ENCODE measurements around the gene SPDL1. TPM values are rescaled to one million over a fixed set of nuclear protein-coding genes. Genes with fewer than 3 reads are reported as not detected.

The SPDL1 gene
- total RNA-seq, 2 experiments from 2014 or later: 40.3 to 56.6 TPM

DNA sequence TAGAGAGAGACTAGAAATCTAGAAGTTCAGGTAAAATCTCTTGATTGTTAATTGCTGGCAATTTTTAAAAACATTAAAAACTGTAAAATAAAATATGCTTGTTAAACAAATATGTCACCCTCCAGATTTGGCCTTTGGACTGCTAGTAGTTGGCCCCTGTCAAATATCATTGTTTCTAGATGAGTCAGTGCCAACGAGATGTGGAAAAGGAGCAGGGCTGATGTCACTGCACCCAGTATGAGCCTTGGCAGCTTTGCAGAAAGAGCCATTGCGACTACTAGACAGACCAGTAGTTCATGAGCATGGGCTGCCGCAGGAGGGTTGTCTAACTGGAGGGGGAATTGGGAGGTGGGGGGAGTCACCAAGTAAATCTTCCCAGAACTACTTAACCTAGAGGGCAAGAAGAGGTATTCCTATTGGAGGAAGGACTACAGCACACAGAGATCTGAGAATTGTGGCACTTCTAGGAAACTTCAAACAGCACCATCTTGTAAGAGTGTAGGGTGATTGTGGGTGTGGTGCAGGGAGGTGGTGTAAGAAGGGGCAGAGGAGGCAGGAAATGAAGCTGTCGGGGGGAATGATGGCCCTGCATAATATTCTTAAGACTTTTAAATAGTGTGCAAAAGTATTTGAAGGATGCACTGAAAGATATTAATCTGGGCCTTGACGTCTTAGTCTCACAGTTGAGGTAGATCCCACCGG lies 46.4 kb downstream of the SPDL1 start:
- ATAC-seq (peak; percentile 91), DNase-seq (peak; percentile 39)
- intact Hi-C loops (cut with DNase I, micrococcal nuclease): no loop called here
- H3K36me3 Mint-ChIP-seq (ENCODE audit: low read depth): no peaks in the 10 kb centered on the region
- H3K4me3 Mint-ChIP-seq: no peak overlapping the region
- peaks cover 4% of the 10 kb centered on the region for H3K4me1 Mint-ChIP-seq
- peaks cover 3% of the 10 kb centered on the region for H3K27me3 Mint-ChIP-seq
- ChIA-PET CTCF (interaction anchor here (1.3 kb wide), 1 partner anchor 25 kb away, joined by 7 read pairs; no protein-coding TSS in a partner anchor), POLR2A (no interaction called here)
- no peak overlapping the region for H3K27ac Mint-ChIP-seq
- H3K9me3 Mint-ChIP-seq (ENCODE audit: low read depth): peaks cover 3% of the 10 kb centered on the region

GRCh38 chr5:169631360-169631759 lies 47.8 kb downstream of the SPDL1 start:
- H3K27me3 Mint-ChIP-seq: peaks cover 2% of the 10 kb centered on the region
- H3K4me3 Mint-ChIP-seq: no peak overlapping the region
- no peak for DNase-seq
- ATAC-seq: no peak
- CTCF ChIA-PET: interaction anchor here (0.7 to 1.3 kb wide), 2 partner anchors 24 to 63 kb away, joined by 3 to 7 read pairs; no protein-coding TSS in a partner anchor
- peaks cover 3% of the 10 kb centered on the region for H3K9me3 Mint-ChIP-seq (ENCODE audit: low read depth)
- intact Hi-C loops (cut with DNase I, micrococcal nuclease): no loop called here
- POLR2A ChIA-PET: no interaction called here
- H3K36me3 Mint-ChIP-seq (ENCODE audit: low read depth): no peaks in the 10 kb centered on the region
- peaks cover 6% of the 10 kb centered on the region for H3K4me1 Mint-ChIP-seq
- H3K27ac Mint-ChIP-seq: no peak overlapping the region

GRCh38 chr5:169632946-169633345 lies 49.4 kb downstream of the SPDL1 start:
- H3K27me3 Mint-ChIP-seq: peaks cover 2% of the 10 kb centered on the region
- peaks cover 10% of the 10 kb centered on the region for H3K4me1 Mint-ChIP-seq
- peaks cover 3% of the 10 kb centered on the region for H3K9me3 Mint-ChIP-seq (ENCODE audit: low read depth)
- ChIA-PET CTCF (no interaction called here), POLR2A (no interaction called here)
- H3K36me3 Mint-ChIP-seq (ENCODE audit: low read depth): peaks cover under 1% of the 10 kb centered on the region
- ATAC-seq (no peak), DNase-seq (no peak)
- intact Hi-C loops (cut with DNase I, micrococcal nuclease): no loop called here
- H3K27ac Mint-ChIP-seq: no peak overlapping the region
- no peak overlapping the region for H3K4me3 Mint-ChIP-seq

GRCh38 chr5:169634606-169635005 lies 51.0 kb downstream of the SPDL1 start:
- peaks cover 13% of the 10 kb centered on the region for H3K9me3 Mint-ChIP-seq (ENCODE audit: low read depth)
- intact Hi-C loops (cut with DNase I, micrococcal nuclease): loop anchor here in 1 of 2 experiments (5.0 kb wide), 2 partner anchors 173 to 797 kb away; no protein-coding TSS in a partner anchor

GRCh38 chr5:169635936-169636335 lies 52.4 kb downstream of the SPDL1 start:
- H3K4me1 Mint-ChIP-seq: peaks cover 34% of the 10 kb centered on the region
- ATAC-seq (no peak), DNase-seq (no peak)
- intact Hi-C loops (cut with DNase I, micrococcal nuclease): loop anchor here (2.0 to 5.0 kb wide), 3 partner anchors 21 to 799 kb away; no protein-coding TSS in a partner anchor
- H3K27ac Mint-ChIP-seq: no peak overlapping the region
- H3K4me3 Mint-ChIP-seq: peak overlapping the region; percentile 89
- H3K9me3 Mint-ChIP-seq (ENCODE audit: low read depth): peaks cover 14% of the 10 kb centered on the region
- POLR2A ChIA-PET: interaction anchor here (0.6 to 0.8 kb wide), 2 partner anchors 19 to 76 kb away, joined by 3 to 4 read pairs; no protein-coding TSS in a partner anchor
- H3K27me3 Mint-ChIP-seq: no peaks in the 10 kb centered on the region
- CTCF ChIA-PET: interaction anchor here (0.6 kb wide), 2 partner anchors 24 to 29 kb away, joined by 3 to 5 read pairs; no protein-coding TSS in a partner anchor
- peaks cover 29% of the 10 kb centered on the region for H3K36me3 Mint-ChIP-seq (ENCODE audit: low read depth)

More at GRCh38 chr5:169634606-169635005, 51.0 kb downstream of the SPDL1 start:
- POLR2A ChIA-PET: no interaction called here
- CTCF ChIA-PET: interaction anchor here (0.6 to 0.7 kb wide), 2 partner anchors 162 to 632 kb away, joined by 3 read pairs; no protein-coding TSS in a partner anchor
- H3K27ac Mint-ChIP-seq: no peak overlapping the region
- H3K27me3 Mint-ChIP-seq: no peaks in the 10 kb centered on the region
- peaks cover 27% of the 10 kb centered on the region for H3K4me1 Mint-ChIP-seq
- DNase-seq (no peak), ATAC-seq (no peak)
- H3K4me3 Mint-ChIP-seq: no peak overlapping the region
- H3K36me3 Mint-ChIP-seq (ENCODE audit: low read depth): peaks cover 17% of the 10 kb centered on the region

DNA sequence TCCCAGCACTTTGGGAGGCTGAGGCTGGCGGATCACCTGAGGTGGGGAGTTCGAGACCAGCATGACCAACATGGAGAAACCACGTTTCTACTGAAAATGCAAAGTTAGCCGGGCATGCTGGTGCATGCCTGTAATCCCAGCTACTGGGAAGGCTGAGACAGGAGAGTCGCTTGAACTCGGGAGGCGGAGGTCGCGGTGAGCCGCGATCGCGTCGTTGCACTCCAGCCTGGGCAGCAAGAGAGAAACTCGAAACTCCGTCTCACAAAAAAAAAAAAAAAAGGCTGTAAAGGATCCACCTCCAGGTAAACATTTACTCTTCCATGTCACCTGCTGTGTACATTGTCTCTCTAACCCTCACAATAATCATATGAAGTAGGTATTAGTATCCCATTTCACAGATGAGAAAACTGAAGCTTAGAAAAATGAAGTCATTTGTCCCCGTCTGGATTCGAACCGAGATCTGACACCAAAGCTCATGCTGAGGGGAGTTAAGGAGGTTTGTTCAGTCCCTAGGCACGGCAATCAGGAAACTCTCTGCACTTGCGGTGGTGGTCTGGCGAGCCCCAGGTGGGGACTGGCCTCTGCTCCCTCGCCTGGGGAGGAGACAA lies 53.0 kb downstream of the SPDL1 start:
- peaks cover 34% of the 10 kb centered on the region for H3K36me3 Mint-ChIP-seq (ENCODE audit: low read depth)
- DNase-seq (no peak), ATAC-seq (no peak)
- H3K27ac Mint-ChIP-seq: peak overlapping the region; percentile 92
- POLR2A ChIA-PET: interaction anchor here (0.6 to 1.4 kb wide), 4 partner anchors 13 to 169 kb away, joined by 3 to 4 read pairs (median 4); no protein-coding TSS in a partner anchor
- CTCF ChIA-PET: no interaction called here
- no peaks in the 10 kb centered on the region for H3K27me3 Mint-ChIP-seq
- peaks cover 14% of the 10 kb centered on the region for H3K9me3 Mint-ChIP-seq (ENCODE audit: low read depth)
- peak overlapping the region; percentile 89 for H3K4me3 Mint-ChIP-seq
- intact Hi-C loops (cut with DNase I, micrococcal nuclease): loop anchor here (1.0 to 5.0 kb wide), 6 partner anchors 13 to 799 kb away; partner anchors contain the start of gene SPDL1 (in 2 of the 2)
- H3K4me1 Mint-ChIP-seq: peaks cover 41% of the 10 kb centered on the region

DNA sequence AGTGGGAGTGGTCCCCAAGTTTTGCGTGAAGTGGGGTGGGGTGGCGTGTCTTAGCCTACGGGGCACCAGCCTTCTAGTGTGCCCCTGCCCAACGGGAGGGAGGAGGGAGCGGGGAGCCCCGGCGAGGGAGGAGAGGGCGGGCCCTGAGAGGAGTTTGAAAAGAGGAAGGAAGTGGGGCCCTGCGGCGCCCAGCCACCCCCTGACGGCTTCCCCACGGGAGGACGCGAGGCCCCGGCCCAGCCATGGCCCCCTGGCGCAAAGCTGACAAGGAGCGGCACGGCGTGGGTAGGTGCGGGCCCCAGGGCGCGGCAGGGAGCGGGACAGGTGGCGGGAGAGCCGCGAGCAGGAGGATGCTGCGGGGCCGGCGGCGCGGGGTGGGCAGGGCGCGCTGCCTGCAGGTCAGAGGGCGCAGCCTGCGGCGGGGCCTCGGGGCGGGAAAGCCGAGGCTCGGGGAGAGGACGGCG lies 53.5 kb downstream of the SPDL1 start, which contains the start of gene DOCK2:
Gene DOCK2, plus strand, starts transcription at position 191 of the 464 bp plus-strand sequence. Its CDS starts 52 bp downstream, at position 243.
- intact Hi-C loops (cut with DNase I, micrococcal nuclease): loop anchor here (1.0 to 5.0 kb wide), 6 partner anchors 12 to 800 kb away; partner anchors contain the start of gene SPDL1 (in 2 of the 2)
- DNase-seq (peak; percentile 82), ATAC-seq (peak; percentile 77)
- ChIA-PET POLR2A (interaction anchor here (0.6 to 1.4 kb wide), 5 partner anchors 10 to 169 kb away, joined by 3 to 14 read pairs (median 4); partner anchors contain the start of gene SPDL1), CTCF (interaction anchor here (1.0 to 1.4 kb wide), 3 partner anchors 10 to 56 kb away, joined by 3 to 5 read pairs (median 4); no protein-coding TSS in a partner anchor)
- H3K27me3 Mint-ChIP-seq: no peaks in the 10 kb centered on the region
- peaks cover 14% of the 10 kb centered on the region for H3K9me3 Mint-ChIP-seq (ENCODE audit: low read depth)
- H3K4me3 Mint-ChIP-seq: peak within 1 kb of the TSS; percentile 89
- H3K4me1 Mint-ChIP-seq: peaks cover 46% of the 10 kb centered on the region
- peaks cover 40% of the 10 kb centered on the region for H3K36me3 Mint-ChIP-seq (ENCODE audit: low read depth)
- H3K27ac Mint-ChIP-seq: peak within 1 kb of the TSS; percentile 94

- H3K36me3 Mint-ChIP-seq (ENCODE audit: low read depth): peaks cover 43% of the 10 kb centered on the region
- peak overlapping the region; percentile 94 for H3K27ac Mint-ChIP-seq
- H3K9me3 Mint-ChIP-seq (ENCODE audit: low read depth): peaks cover 14% of the 10 kb centered on the region
- H3K4me3 Mint-ChIP-seq: peak overlapping the region; percentile 89
- intact Hi-C loops (cut with DNase I, micrococcal nuclease): loop anchor here (1.0 to 5.0 kb wide), 6 partner anchors 12 to 800 kb away; partner anchors contain the start of gene SPDL1 (in 2 of the 2)
- peaks cover 49% of the 10 kb centered on the region for H3K4me1 Mint-ChIP-seq
- DNase-seq (peak; percentile 90), ATAC-seq (peak; percentile 90)
- no peaks in the 10 kb centered on the region for H3K27me3 Mint-ChIP-seq
- ChIA-PET CTCF (interaction anchor here (0.6 to 1.4 kb wide), 5 partner anchors 9 to 168 kb away, joined by 3 to 5 read pairs (median 3); no protein-coding TSS in a partner anchor), POLR2A (interaction anchor here (0.6 to 1.4 kb wide), 5 partner anchors 9 to 168 kb away, joined by 3 to 14 read pairs (median 7); partner anchors contain the start of gene SPDL1)
Measured at GRCh38 chr5:169637549-169638121, 54.1 kb downstream of the SPDL1 start.

DNA sequence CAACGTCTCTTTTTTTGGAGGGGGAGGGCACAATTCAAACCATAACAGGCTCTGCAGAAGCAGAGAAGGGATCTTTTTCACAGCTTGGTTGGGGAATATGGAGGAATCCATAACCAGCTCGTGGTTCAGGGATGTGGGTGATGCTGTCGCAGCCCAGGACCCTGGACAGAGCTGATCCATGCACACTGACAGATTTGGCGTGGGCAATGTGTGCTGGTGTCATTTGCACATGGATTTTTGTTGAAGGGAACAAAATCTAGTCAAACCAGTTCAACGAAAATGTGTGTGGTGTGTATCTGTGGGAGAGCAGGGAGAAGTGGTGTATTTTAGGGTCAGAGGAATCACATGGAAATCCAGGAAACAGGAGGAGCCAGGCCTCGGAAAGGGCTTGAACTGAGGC lies 57.7 kb downstream of the SPDL1 start:
- H3K4me1 Mint-ChIP-seq: peaks cover 76% of the 10 kb centered on the region
- intact Hi-C loops (cut with DNase I, micrococcal nuclease): no loop called here
- CTCF ChIA-PET: interaction anchor here (1.1 to 1.5 kb wide), 2 partner anchors 8 to 15 kb away, joined by 3 read pairs; no protein-coding TSS in a partner anchor
- peaks cover 53% of the 10 kb centered on the region for H3K36me3 Mint-ChIP-seq (ENCODE audit: low read depth)
- H3K27ac Mint-ChIP-seq: no peak overlapping the region
- no peak for DNase-seq
- POLR2A ChIA-PET: no interaction called here
- H3K9me3 Mint-ChIP-seq (ENCODE audit: low read depth): peaks cover 11% of the 10 kb centered on the region
- ATAC-seq: no peak
- H3K27me3 Mint-ChIP-seq: no peaks in the 10 kb centered on the region
- H3K4me3 Mint-ChIP-seq: no peak overlapping the region

- Mint-ChIP-seq H3K4me3 (no peak overlapping the region), H3K36me3 (ENCODE audit: low read depth) (peaks cover 49% of the 10 kb centered on the region), H3K4me1 (peaks cover 90% of the 10 kb centered on the region), H3K27me3 (no peaks in the 10 kb centered on the region), H3K9me3 (ENCODE audit: low read depth) (no peaks in the 10 kb centered on the region), H3K27ac (peak overlapping the region; percentile 56)
- DNase-seq: no peak
- ChIA-PET POLR2A (interaction anchor here (1.3 kb wide), 1 partner anchor 9 kb away, joined by 7 read pairs; no protein-coding TSS in a partner anchor), CTCF (interaction anchor here (1.1 kb wide), 1 partner anchor 9 kb away, joined by 3 read pairs; the partner anchor contains the start of gene DOCK2)
- intact Hi-C loops (cut with DNase I, micrococcal nuclease): loop anchor here in 1 of 2 experiments (2.0 kb wide), 1 partner anchor 14 kb away; no protein-coding TSS in a partner anchor
- ATAC-seq: no peak
Measured at GRCh38 chr5:169646856-169647255, 63.3 kb downstream of the SPDL1 start.
